Islet precursor cell (in vitro differentiated cells): ENCODE data around the gene NME3.

ENCODE experiments used
- DNase-seq: peaks from one replicate; pipeline ENCODE4 v3.0.0-alpha.2; 2018

The NME3 gene

DNA sequence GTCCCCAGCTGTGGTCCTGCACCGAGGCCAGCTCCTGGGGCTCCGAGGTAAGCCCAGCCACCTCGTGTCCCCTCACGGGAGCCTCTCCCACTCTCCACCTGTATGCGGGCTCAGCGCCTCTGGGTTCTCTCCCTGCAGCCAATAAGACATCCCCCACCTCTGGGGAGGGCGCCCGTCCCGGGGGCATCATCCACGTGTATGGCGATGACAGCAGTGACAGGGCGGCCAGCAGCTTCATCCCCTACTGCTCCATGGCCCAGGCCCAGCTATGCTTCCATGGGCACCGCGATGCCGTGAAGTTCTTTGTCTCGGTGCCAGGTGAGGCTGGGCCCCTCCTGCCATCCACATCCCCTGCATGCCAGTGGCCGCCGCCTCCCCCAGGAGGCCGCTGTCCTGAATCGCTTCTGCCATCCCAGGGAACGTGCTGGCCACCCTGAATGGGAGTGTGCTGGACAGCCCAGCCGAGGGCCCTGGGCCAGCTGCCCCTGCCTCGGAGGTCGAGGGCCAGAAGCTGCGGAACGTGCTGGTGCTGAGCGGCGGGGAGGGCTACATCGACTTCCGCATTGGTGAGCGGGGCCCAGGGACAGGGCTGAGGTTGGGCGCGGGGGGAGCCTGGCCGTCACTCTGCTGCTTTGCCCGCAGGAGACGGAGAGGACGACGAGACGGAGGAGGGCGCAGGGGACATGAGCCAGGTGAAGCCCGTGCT lies 3.1 kb downstream of the NME3 start:
- DNase-seq = no peak

DNA sequence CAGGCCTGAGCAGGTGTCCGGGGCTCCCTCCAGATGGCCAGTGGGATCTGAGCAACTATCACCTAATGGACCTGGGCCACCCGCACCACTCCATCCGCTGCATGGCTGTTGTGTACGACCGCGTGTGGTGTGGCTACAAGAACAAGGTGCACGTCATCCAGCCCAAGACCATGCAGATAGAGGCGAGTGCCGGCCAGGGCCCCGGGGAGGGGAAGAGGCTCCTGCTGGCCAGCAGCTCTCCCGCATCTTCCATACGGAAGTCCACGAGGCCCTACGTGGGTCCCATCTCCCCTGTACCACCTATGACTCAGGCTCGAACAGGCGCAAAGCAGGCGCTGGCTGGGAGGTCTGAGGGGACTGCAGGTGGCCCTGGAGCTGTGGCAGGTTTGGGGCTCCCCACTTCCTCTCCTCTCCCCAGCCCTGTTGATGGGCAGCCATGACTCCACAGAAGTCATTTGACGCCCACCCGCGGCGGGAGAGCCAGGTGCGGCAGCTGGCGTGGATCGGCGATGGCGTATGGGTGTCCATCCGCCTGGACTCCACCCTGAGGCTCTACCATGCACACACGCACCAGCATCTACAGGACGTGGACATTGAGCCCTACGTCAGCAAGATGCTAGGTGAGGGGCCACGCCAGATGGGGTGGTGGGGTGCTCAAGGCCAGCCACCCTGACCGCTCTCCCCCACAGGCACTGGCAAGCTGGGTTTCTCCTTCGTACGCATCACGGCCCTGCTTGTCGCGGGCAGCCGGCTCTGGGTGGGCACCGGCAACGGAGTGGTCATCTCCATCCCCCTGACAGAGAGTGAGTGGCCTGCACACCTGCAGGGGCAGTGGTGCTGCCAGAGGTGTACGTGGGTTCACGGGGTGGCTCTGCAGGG lies 4.0 kb downstream of the NME3 start:
- no peak for DNase-seq

DNA sequence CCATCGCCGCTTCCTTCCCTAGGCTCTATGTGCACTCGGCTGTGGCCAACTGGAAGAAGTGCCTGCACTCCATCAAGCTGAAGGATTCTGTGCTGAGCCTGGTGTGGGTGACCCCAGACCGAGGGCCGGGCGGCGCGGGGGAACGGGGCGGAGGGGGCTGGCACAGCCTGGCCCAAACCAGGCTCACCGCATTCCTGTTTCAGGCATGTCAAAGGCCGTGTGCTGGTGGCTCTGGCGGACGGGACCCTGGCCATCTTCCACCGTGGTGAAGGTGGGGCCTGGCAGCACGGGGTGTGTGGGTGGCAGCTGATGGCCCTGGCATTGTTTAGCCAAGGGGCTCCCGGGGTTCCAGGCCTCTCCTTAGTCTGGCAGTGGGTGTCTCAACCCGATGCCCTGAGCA lies 4.6 kb downstream of the NME3 start:
- DNase-seq = no peak

DNA sequence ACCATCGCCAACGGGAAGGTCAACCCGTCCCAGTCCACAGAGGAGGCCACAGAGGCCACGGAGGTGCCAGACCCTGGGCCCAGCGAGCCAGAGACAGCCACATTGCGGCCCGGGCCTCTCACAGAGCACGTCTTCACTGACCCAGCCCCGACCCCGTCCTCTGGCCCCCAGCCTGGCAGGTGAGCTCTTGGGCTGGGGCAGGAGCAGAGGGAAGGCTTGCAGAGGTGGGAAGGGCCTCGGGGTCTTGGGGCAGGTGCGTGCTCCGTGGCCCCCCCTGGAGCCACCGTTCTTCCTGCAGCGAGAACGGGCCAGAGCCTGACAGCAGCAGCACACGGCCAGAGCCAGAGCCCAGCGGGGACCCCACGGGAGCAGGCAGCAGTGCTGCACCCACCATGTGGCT lies 5.1 kb downstream of the NME3 start:
- DNase-seq = no peak

DNA sequence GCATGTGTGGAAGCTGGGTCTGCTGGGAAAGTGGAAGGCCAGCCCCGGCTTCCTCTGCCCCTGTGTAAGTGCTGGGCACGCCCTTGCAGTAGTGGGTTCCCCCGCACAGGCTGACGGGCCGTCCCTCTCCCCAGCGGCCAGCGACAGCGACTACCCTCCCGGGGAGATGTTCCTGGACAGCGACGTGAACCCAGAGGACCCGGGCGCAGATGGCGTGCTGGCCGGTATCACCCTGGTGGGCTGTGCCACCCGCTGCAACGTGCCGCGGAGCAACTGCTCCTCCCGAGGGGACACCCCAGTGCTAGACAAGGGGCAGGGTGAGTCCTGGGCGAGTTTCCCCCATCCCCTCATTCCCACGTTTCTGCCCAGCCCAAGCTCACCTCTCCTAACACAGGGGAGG lies 5.5 kb downstream of the NME3 start:
- DNase-seq = no peak

DNA sequence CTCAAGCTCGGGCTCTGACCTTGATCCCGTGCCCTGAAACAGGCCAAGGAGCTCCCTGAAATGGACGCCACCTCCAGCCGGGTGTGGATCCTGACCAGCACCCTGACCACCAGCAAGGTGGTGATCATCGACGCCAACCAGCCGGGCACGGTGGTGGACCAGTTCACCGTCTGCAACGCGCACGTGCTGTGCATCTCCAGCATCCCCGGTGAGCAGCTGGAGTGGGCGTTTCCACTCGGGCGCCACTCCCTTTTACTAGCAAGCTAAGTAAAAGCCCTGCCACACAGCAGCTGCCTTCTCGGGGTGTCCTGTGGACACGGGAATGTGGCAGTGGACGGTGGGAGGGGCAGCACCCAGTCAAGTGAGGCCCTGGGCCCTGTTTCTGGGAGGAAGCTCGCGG lies 6.4 kb downstream of the NME3 start:
- DNase-seq = no peak

DNA sequence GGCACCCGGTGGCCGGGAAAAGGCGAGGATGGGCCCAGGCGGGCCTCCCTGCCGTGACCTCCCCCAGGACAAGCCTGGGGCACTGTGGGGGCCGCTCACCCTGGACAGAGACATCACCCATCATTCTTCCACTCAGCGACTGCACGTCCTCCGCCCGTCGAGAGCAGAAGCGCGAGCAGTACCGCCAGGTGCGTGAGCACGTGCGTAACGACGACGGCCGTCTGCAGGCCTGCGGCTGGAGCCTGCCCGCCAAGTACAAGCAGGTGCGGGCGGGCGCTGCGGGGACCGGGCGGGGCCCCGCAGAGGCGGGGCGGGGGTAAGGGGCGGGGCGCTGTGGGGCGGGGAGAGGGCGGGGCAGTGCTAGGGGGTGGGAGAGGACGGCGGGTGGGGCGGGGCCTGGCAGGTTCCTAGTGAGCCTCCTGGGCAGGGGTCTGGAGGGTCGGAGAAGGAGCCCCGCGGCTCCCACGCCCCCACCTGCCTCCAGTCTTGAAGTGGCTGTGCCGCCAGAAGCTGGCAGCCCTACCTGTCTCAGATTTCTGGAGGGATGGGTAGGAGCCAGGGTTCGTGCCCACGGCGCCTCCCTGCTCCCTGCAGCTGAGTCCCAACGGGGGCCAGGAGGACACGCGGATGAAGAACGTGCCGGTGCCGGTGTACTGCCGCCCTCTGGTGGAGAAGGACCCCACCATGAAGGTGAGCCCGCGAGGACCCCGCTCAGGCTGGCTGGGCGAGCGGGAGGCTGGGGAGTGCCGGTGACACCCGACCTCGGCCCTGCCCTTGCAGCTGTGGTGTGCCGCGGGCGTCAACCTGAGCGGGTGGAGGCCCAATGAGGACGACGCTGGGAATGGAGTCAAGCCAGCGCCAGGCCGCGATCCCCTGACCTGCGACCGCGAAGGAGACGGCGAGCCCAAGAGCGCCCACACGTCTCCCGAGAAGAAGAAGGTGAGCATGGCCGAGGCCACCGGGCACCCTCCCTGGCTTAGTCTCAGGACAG lies 7.5 kb downstream of the NME3 start:
- peak; percentile 88 for DNase-seq

DNA sequence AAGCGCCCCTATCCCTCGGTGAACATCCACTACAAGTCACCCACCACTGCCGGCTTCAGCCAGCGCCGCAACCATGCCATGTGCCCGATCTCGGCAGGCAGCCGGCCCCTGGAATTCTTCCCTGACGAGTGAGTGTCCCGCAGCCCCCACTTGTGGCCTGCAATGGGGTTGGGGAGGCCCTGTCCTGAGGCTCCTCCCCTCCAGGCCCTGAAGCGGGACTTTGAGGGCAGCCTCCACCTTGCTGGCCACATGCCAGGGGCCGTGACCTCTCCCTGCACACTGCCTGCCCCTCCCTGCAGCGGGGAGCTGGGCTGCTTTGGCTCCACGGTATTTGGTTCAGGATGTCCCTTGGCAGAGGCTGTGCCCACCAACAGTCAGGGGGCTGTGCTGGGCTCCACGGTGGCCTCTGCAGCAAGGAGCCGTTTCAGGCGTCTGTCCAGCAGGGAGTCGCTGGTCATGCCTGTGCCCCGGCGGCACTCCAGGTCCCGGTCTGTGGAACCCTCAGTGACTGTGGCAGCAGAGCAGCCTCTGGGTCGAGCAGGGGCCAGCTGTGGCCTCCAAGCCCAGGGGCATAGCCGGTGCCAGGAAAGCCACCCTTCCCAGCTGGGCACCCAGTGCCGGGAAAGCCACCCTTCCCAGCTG lies 8.3 kb downstream of the NME3 start:
- DNase-seq = no peak

DNA sequence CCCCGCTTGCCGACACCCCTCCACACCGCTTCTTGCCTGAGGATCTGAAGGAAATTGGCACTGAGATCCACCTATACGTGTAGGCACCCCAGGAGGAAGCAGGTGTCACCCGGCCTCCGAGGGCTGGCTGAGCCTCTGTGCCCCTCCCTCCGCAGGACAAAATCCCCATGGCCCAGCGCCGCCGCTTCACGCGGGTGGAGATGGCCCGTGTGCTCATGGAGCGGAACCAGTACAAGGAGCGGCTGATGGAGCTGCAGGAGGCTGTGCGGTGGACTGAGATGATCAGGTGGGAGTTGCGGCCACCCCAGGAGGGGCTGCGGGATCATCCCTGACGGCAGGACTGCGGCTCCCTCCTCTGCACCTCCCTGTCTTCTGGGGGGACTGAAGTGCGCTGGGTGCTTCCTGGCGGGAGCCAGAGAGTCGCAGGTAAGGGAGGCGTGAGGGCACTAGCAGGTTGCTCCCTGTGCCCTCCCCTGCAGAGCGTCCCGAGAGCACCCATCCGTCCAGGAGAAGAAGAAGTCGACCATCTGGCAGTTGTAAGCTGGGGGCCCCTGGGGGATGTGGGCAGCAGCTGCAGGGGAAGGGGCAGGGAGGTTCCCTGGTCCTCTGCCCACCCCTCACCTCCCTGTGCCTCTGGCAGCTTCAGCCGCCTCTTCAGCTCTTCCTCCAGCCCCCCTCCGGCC lies 9.0 kb downstream of the NME3 start:
- no peak for DNase-seq

DNA sequence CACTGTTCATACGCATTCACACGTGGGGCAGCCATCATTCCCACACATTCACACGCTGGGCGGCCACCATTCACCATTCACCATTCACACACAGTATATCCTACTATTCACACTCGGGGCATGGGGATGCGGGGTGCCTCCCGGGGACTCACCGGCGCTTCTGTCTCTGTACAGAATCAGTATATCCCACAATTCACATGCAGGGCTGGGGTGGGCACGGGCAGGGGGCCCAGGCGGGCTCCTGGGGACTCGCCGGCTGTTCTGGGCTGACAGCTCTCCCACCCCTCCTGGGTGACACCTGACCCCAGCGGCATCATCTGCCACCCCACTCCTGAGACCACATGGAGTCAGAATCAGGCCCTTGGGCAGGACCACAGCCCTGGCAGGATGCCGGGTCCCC lies 9.6 kb downstream of the NME3 start:
- DNase-seq = no peak

DNA sequence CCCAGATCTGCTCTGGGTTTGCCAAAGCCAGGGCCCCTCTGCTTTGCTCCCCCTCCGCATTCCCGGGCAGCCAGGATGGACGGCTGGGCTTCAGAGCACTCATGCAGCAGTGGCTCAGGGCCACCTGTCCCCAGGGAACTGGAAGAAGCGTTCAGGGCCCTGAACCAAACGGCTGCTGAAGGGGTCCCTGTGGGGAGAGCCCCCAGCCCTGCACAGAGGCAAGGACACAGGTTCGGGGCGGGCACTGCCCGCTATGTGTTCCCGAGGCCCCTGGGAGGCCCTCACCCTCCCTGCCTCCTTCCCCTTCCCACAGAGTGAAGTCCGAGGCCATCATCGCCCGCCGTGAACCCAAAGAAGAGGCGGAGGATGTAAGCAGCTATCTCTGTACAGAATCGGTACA lies 10.4 kb downstream of the NME3 start:
- DNase-seq = no peak

DNA sequence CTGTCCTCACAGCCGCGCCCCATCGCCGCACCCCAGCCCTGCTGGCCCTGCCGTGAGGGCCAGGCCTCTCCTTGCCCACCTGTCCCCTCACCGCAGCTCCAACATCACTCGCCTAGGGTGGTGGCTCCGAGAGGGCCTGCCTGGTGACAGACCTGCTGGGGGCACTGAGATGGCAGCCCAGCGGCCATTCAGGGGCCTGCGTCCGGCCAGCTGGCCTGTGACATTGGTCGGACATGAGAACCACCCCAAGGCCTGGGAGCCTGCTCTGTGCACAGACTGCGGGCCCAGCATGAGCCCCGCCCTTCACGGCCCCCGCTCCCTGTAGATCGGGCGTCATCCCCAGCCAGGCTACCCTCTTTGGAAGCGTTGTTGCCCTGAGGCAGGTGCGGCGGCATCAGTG lies 11.8 kb downstream of the NME3 start:
- no peak for DNase-seq

DNA sequence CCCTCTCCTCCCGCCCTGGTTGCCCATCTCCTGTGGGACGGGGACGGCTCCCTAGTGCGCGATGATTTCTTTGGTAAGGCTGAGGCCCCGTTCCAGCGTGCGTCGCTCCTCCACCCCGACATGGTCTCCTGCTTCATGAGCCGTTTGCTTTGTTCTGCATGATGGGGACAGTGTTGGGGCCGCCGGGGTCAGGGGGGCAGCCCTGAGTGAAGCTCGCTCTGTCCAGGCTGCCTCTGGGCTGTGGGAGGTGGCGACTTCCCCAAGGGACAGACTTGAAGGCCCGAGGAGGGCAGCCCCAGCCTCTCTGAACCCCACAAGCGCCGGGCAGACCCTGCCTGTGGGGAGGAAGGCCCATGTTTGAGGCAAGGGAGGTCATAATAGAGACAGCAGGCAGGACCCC lies 12.4 kb downstream of the NME3 start:
- no peak for DNase-seq

DNA sequence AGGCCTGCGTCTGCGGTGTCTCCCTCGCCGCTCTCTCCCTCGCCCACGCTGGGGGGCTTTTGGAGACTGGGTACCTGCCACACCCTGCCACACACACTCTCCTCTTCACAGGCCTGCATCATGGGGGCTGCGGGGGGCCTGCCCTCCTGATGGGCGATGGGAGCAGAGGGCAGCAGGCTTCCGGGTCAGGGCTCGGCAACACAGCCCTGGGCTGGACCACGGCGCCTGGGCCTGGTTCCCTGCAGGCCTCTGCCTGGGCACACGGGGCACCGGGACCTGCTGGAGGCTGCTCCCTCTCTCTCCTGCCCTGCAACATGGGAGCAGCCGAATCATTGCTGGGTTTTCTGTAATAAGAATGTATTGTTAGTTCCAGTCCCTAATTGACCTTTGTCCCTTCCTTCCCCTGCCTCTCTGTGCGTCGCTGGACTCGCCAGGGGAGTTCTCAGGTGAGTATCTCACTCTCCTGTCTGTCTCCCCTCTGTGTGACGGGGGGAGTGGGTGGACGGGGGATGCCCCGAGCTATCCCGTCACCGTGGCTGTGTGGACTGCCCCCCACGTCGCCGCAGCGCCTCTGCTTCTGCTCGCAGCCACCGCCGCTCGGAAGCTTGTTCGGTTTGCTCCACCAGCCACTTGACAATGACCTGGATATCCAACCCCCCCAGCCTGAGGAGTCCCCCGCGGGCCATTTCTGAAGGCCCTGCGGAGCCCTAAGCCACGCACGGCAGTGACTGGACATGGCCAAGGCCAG lies 13.5 kb downstream of the NME3 start:
- no peak for DNase-seq

DNA sequence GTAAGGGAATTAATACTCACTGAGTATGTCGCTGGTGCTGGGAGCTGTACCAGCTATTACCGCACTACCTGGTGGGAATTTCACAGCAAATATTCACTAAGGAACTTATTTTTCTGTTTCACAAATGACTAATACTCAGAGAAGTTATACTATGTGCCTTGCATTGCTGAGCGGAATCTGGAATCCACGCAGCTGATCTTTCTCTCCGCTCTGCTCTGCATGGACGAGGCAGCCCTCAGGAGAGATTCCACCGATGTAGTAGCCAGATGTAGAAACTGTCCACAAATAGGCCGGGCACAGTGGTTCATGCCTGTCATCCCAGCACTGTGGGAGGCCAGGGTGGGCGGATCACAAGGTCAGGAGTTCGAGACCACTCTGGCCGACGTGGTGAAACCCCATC lies 17.1 kb downstream of the NME3 start:
- no peak for DNase-seq

DNA sequence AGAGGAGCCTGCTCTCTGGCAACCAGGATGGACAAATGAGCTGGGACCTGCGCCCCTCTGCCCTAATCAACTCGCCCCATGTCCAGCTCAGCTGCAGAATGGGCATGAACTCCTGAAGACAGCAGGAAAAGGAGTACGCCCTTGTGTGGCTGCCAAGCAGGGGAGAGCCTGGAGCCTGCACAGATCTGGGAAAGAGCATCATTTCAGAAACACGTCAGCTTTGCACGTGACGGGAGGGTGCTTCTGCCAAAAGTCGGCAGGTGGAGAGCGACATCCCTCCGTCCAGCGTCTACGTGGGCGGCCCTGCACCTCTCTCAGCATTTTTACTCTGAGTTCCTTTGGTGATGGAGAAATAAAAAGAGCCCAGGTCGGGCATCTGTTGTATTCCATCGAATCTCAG lies 18.5 kb downstream of the NME3 start:
- no peak for DNase-seq

DNA sequence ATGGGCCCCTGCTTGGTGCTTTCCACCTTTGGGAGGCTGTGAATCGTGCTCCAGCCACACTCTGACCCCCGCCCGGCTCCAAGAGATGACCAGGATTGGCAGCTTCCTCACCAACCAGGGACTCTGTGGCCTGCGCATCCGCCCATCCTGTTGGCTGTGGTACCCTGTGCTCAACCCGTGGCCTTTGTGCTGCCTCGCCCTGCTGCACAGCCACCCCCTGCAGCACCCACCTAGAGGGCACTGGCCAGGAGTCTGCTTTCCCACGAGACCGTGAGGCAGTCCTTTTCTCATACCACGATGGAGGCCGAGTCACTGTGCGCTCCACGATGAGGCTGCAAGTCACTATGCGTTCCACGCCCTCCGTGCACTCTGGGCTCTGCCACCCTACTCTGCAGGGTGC lies 19.4 kb downstream of the NME3 start:
- DNase-seq = no peak

DNA sequence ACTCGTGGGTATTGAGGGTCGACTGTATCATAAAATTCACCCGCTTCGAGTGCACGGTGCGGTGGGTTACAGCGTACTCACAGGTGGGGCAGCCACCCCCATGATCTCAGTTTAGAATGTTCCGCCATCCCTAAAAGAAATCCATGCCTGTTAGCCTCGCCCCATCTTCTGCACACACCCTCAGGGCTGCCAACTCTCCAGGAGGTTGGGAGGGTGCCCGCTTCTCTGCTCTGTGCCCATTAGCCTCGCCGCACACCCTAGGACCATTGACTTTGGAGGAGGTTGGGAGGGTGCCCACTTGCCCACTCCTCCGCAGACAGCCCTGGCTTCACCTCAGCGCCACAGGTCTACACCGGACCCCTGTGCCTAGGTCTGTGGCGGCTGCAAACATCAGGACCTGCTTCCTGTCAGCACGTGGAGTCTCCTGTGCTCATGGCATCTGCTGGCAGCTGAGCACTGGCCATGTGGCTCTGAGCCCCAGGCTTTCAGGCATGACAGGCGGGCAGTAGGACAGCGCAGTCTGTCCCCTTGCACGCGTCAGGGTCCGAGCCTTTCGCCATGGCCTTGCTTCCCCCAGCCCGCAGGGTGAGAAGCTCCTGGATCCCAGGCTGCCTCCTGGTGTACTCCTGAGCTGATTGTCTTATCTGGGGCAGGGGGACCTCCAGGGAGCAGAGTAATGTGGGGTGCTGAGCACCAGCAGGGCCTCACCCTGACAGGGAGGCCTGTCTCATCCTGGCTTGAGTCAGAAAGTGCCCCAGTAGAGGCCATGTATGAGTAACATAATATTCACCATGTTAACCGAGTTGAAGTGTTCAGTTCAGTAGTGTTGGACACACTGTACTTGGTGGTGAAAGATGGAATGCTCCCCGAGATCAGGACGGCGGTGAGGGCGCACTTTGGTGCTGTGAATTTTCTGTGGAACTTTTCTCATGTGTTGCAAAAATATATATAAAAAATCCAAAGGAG lies 21.9 kb downstream of the NME3 start:
- no peak for DNase-seq

DNA sequence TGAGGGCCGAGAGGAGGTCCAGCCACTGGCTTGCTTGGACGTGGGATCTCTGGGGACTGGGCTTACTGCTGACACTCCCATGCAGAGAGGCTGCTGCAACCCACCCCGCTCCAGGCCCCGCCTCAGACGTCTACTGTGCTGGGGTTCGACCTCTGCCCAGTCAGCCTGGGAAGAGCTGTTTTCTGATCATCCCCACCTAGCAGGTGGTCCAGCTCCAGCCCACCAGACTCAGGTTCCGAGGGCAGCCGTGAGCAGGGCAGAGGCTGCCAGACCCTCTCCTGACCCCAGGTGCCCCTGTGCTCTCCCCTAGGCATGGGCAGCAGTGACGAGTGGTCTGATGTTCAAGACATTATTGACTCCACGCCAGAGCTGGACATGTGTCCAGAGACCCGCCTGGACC lies 23.4 kb downstream of the NME3 start:
- DNase-seq = no peak

DNA sequence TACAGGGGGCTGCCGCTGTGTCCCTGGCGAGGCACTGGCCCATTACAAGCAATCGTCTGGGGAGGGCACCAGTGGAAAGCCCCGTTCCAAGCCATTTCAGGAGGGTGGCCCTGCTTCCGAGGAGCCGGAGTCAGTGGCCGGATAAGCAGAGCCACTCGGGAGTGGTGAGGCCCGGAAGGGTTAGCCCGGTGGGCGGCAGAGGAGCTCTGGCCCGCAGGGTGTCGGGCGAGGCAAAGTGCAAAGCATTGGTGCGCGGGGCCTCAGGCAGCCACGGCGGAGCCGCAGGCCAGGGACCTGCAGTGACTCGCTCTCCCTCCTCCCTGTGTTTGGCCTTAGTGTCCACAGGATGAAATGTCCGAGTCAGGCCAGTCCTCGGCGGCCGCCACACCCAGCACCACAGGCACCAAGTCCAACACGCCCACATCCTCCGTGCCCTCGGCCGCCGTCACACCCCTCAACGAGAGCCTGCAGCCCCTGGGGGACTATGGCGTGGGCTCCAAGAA lies 24.6 kb downstream of the NME3 start:
- DNase-seq = no peak
